Neutrophil (primary cell): ENCODE measurements around the gene ZNF267.

Experiments used
- H3K27ac ChIP-seq: fragments of 200-600 bp; sonication (generic); 2 replicates; pipeline ENCODE4 v1.5.1; 2016; ENCODE audit warnings: mild to moderate bottlenecking, moderate library complexity
- H3K27me3 ChIP-seq: fragments of 200-600 bp; sonication (generic); 2 replicates; pipeline ENCODE4 v1.6.0; 2016; ENCODE audit warnings: mild to moderate bottlenecking
- H3K36me3 ChIP-seq: fragments of 200-600 bp; sonication (generic); 2 replicates; pipeline ENCODE4 v1.5.1; 2017
- H3K4me1 ChIP-seq, 2 experiments: fragments of 200-600 bp in 1 of 2; sonication (generic) in 1 of 2; 1 replicate in 1 of 2; 2 replicates in 1 of 2; pipeline versions ENCODE4 v1.5.1 to v1.6.1; 2013 to 2016; ENCODE audit warnings: low read depth in 1 of 2, low read length in 1 of 2, mild to moderate bottlenecking in 1 of 2, moderate library complexity in 1 of 2; ENCODE audit not compliant: control insufficient read depth in 1 of 2, insufficient read depth in 1 of 2
- H3K4me3 ChIP-seq, 2 experiments: fragments of 200-600 bp in 1 of 2; sonication (generic) in 1 of 2; 1 replicate in 1 of 2; 2 replicates in 1 of 2; pipeline ENCODE4 v1.5.1; 2013 to 2016; ENCODE audit warnings: low read depth in 1 of 2, low read length in 1 of 2, mild to moderate bottlenecking in 1 of 2, moderate library complexity in 1 of 2
- H3K9me3 ChIP-seq: fragments of 200-600 bp; sonication (generic); 2 replicates; pipeline ENCODE4 v1.5.1; 2016
- TF ChIP-seq, protein P1 (sequence below): fragments of 200-600 bp; sonication (generic); IDR thresholded peaks from 2 replicates; pipeline ENCODE4 v1.5.1; 2016; ENCODE audit warnings: antibody characterized with exemption

Gene ZNF267

DNA sequence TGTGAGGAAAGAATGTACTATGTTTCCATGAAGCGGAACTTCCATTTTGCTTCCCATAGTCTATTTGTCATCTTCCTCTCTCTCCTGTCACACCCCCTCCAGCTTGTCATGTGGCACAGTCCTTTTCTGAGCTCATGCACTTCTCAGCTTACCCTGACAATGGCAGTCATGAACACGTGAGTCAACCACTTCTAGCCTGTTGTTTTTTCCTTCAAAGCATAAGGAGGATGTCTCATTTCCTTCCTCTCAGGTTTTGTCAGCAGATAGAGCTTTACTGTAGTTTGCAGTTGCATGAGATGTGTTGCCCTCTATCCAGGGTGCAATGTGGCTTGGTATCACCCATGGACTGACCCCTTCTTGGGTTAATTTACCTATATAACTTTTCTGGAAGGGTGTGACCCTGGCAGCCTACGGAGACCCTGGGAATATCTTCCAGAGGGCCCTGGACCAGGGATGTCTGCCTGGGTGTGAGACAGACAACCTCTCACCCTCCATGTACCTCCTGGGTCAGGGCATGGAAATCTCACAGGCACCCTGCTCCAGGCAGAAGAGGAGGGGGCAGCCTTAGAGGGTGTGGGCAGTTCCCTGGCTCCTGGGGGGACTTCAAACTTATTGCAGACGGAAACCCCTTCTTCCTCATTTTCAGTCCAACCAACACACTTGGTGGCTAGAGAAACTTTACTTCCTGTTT is 4.0 kb upstream of the ZNF267 start:
- Histone ChIP-seq H3K27ac (peak overlapping the region; percentile 99), H3K27me3 (no peaks in the 10 kb centered on the region), H3K4me3 (peak overlapping the region; percentile 58 to 60), H3K9me3 (no peaks in the 10 kb centered on the region), H3K36me3 (no peaks in the 10 kb centered on the region), H3K4me1 (peaks cover 46 to 52% of the 10 kb centered on the region in 2 experiments)
- TF ChIP-seq, protein P1, sequence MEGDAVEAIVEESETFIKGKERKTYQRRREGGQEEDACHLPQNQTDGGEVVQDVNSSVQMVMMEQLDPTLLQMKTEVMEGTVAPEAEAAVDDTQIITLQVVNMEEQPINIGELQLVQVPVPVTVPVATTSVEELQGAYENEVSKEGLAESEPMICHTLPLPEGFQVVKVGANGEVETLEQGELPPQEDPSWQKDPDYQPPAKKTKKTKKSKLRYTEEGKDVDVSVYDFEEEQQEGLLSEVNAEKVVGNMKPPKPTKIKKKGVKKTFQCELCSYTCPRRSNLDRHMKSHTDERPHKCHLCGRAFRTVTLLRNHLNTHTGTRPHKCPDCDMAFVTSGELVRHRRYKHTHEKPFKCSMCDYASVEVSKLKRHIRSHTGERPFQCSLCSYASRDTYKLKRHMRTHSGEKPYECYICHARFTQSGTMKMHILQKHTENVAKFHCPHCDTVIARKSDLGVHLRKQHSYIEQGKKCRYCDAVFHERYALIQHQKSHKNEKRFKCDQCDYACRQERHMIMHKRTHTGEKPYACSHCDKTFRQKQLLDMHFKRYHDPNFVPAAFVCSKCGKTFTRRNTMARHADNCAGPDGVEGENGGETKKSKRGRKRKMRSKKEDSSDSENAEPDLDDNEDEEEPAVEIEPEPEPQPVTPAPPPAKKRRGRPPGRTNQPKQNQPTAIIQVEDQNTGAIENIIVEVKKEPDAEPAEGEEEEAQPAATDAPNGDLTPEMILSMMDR = peak; percentile 54

DNA sequence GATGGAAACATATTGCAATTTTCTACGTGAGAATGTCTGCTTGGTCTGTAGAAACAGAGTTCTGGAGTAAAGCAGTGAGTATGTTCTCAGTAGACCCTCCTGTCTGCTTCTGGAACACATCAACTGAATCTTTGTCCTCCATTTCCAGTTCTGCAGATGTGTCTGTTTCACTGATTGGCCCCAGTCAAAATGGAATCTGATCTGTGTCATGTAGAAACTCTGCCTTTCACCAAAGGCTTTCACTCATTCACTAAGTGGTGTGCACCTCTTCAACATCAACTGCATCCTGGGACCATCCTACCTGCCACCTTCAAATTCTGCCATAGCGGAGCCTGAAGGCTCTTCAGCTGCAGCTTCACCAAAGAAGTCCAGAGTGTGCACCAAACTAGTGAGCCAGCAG is 2.8 kb upstream of the ZNF267 start:
- Histone ChIP-seq H3K4me3 (peak overlapping the region; percentile 58 to 60), H3K9me3 (no peaks in the 10 kb centered on the region), H3K36me3 (no peaks in the 10 kb centered on the region), H3K27ac (peak overlapping the region; percentile 99), H3K4me1 (peaks cover 57 to 64% of the 10 kb centered on the region in 2 experiments), H3K27me3 (no peaks in the 10 kb centered on the region)
- TF ChIP-seq, protein P1 = no peak

DNA sequence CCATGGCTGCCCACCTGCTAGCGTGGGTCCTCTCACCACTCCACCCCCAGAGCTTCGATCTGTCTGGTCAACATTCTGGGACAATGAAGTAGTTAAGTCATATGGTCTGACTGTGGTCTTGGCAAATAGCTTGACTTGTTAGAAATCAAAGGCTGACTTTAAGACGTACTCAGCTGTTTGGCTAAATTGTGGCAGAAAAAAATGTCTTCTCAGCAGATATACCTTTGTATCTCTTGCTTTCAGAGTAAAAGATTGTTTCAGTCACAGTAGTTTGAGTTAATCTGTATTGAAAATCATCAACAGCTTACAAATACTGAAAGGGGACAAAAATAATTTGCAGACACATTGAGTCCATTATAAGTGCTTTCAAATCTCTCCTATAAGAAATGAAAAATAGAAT is 2.1 kb upstream of the ZNF267 start:
- Histone ChIP-seq H3K4me3 (no peak overlapping the region), H3K36me3 (no peaks in the 10 kb centered on the region), H3K27ac (peak overlapping the region; percentile 99), H3K4me1 (peaks cover 64 to 71% of the 10 kb centered on the region in 2 experiments), H3K9me3 (no peaks in the 10 kb centered on the region), H3K27me3 (no peaks in the 10 kb centered on the region)
- TF ChIP-seq, protein P1 = no peak

DNA sequence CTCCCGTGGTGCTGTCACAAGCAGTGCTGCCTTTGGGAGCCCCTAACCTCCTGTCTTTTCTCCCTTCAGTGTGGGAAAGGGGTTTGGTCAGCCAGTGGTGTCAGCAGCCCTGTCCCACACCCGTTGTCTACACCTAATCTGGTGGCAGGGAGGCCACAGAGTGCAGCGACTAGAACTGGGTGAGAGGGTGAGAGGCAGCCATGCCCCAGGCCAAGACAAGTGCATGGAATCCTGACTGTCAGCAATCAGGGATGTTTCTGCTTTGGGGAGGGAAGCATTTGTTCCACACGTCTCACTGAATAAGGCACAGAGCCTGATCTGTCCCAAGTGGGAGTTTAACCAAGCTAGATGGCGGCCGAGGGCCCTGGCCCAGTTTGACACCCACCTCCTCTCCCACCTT is 1.4 kb upstream of the ZNF267 start:
- Histone ChIP-seq H3K27me3 (no peaks in the 10 kb centered on the region), H3K4me1 (peaks cover 71 to 77% of the 10 kb centered on the region in 2 experiments), H3K27ac (peak overlapping the region; percentile 99), H3K4me3 (no peak overlapping the region), H3K9me3 (no peaks in the 10 kb centered on the region), H3K36me3 (no peaks in the 10 kb centered on the region)
- TF ChIP-seq, protein P1 = no peak

DNA sequence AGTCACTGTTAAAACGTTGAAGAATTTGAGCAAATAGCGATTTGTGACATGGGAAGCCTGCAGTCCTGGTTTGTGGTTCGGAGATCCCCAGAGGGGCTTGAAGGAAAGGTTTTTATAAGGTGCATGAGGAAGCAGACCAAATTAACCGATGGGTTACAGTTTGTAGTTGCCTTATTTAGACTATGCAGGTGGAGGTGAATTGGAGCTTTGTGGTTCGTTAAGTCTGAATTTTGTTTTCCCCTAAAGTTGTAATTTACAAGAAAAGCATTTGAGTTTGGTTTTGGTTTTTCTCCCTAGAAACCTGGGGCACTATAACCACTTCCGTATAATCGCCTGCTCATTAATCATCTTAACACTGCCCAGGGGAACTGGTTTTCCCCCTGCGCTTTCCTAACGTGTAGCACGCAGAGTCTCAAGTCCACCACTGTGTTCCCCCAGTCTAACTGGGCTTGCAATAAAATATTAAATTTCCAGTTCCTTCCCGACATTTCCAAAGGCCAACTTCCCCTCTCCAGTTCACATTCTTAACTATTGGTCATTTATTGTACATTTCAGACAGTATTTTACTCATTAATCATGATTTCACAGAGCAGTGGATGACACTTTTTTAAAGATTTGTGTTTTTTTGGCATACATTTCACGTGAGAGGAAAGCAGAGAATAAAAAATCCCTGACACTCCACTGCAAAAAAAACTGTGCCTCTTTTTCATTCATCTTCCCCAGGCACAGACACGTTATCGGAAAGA is 932 bp downstream of the ZNF267 start:
- Histone ChIP-seq H3K4me3 (peak overlapping the region; percentile 96 to 99), H3K36me3 (peaks cover 18% of the 10 kb centered on the region), H3K9me3 (no peaks in the 10 kb centered on the region), H3K27ac (peak overlapping the region; percentile 99), H3K27me3 (no peaks in the 10 kb centered on the region), H3K4me1 (peaks cover 80% of the 10 kb centered on the region in 2 experiments)
- TF ChIP-seq, protein P1 = peak; percentile 9
